ENCODE measurements around the gene TNS1.

Gene TNS1

DNA sequence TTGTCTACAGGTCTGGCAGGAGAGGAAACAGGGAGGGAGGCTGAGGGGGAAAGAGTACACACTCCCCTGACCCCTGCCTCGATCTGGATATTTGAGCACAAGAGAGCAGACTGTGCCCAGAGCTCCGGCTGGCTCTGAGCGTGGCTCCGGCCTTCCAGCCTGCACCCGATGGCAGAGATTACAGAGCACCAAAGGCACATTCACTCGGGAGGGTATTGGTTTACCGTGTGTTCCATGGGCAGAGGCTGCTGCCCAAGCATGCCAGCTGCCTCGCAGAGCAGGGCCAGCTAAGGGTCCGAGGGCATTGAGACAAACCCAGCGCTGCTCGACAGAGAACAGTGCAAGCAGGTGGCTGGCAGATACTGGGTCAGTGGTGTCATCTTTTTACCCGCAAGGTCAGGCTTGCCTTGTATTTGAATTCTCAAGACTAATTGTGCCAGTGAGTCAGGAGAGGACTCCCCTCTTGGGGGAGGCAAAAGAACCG, 132.2 kb downstream of the TNS1 start:
- no peak for DNase-seq (ENCODE audit: low read depth)

DNA sequence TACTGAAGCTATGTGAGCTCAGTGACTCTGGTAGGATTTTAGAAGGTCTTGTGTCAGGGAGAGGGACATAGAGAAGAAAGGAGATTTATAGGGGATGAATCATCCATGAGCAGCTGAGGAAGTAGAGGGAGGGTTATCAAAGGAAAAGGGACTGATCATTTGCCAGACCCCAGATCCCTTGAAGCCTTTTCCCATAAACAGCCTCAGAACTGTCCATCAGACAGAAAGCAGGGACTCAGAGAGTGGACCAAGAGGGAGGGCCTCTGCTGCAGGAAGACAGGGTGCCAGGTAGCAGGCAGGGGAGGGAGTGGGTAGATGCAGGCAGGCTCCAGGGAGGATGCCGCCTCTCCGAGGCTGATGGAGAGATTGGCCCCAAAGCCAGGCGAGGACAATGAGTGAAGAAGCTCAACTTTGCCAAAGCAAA, 133.9 kb downstream of the TNS1 start:
- DNase-seq (ENCODE audit: low read depth): peak; percentile 55

DNA sequence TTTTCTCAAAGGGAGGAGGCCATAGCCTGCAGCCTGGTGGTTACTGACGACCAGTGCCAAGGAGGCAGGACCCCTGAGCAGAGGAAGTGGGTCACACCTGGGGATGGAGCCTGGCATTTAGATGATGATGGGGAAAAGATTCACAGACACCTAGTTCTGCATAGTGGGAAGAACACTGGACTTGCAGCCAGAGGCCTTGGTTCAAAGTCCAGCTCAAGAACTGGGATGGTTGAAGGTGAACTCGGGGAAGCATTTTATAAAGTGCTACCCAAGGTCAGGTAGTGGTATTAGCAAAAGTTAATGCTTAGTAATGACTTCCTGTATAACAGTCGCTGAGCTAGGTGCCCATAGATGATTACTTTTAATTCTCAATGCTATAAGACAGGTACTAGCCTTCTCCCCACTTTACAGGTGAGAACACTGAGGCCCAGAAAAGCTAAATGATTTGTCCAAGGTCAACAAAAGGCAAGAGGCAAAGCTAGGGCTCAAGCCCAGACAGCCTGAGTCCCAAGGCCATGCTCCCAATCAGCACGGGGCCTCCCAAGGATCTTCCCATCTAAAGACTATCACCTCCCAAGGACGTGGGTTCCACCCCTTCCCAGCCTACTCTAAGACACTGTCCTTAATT, 134.4 kb downstream of the TNS1 start:
- no peak for DNase-seq (ENCODE audit: low read depth)

DNA sequence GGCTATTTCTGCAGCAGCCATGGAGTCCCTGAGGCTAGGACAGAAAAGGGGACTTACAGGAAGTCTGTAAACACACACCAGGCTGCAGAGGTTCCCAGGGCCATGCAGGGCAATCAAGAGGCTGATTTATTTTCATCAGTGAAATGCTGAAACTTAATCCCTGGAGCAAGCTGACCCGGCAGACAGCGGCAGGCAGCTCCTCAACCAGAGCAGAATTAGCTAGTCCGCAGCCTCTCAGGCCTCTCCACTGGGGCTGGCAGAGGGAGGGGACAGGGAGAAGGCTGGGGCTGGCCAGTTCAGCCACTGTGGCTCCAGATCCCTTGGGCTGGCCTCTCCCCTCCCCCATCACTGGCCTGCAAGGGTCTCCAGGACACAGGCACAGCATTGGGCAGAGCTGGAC, 136.3 kb downstream of the TNS1 start:
- no peak for DNase-seq (ENCODE audit: low read depth)

DNA sequence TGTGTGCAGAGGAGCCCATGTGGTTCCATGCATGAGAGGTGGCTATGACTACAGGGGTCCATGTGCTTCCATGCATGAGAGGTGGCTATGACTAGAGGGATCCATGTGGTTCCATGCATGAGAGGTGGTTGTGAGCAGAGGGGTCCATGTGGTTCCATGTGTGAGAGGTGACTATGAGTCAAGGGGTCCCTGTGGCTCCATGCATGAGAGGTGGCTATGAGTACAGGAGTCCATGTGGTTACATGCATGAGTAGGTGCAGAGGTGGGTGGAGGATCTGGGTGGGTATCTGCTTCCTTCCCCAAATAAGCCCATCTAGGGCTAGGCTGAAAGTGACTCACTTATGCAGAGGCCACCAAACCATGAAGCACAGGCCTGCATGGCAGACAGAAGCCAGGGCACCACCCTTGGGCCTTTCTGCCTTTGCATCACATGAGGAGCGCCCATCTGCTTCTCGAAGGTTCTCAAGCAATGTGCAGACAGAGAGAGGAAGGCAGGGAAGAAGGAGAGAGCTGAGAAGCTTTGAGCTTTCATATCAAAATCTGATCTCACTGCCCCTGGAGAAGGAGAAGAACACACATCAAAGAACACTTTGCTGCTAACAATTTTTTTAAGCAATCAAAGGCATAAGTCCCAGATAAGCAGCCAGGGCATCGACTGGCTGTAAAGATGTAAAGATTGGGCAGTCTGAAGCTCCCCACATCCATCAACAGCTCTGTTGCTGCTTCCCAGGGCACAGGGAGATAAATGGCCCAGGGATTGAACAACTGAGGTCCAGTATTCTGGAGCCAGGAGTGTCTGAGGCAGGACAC, 137.6 kb downstream of the TNS1 start:
- DNase-seq (ENCODE audit: low read depth): no peak

DNA sequence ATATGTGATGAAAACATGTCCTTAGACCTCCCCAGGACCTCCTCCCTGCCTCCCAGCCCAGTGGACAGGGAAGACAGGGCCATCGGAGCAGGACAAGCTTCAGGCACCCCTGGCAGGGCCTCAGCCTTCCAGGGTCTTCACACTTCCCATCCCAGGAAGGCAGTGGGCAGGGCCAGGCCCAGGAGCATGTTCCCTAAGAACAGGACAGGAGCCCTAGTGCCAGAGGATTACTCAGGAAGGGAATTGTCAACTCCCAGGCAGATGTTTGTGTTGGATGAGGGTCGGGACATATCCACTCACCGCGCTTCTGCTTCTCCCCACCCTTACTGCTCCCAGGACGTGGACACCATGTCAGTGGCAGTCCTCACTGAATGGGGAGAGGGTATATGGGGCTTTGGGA, 138.9 kb downstream of the TNS1 start:
- DNase-seq (ENCODE audit: low read depth): no peak

DNA sequence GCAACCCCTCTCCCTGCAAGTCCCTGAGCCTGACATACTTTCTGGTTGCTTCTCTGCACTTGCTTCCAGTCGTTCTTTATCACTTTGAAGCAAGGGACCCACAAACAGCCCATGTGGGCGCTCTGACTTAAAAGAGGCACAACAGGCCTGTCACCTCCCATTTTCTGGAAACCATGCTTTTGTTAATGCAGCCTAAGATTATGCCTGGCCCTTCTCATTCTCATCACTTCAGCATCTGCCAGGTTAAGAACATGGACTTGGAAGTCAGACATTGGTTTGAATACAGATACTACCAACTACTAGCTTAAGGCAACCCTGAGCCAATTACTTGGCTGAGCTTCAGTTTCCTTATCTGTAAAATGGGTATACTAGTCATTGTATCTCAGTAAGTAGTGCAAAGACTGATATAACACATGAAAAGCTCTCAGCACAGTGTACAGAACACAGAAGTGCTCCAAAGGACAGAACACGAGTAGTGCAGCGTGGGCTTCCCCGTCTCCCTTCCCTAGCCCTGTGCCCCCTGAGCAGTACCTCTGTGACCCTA, 141.4 kb downstream of the TNS1 start:
- DNase-seq (ENCODE audit: low read depth): no peak

DNA sequence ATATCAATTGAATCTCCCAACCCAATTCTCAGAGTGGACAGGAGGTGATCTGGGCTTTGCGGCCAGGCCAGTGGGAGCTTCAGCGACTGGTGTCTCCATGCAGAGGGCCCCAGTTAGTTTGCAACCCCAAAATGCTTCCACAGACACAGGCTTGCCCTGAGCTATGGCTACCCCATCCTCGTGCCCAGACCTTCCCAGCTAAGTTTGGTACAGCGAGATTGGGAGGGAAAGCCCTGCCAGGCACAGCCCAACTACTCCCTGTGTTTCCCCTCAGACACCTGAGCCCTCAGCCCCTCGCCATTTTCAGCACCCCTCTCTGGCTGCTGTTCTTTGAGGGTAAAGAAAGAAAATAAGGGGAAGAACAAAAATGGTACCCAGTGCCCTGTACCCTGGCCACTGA, 142.9 kb downstream of the TNS1 start:
- DNase-seq (ENCODE audit: low read depth): no peak

DNA sequence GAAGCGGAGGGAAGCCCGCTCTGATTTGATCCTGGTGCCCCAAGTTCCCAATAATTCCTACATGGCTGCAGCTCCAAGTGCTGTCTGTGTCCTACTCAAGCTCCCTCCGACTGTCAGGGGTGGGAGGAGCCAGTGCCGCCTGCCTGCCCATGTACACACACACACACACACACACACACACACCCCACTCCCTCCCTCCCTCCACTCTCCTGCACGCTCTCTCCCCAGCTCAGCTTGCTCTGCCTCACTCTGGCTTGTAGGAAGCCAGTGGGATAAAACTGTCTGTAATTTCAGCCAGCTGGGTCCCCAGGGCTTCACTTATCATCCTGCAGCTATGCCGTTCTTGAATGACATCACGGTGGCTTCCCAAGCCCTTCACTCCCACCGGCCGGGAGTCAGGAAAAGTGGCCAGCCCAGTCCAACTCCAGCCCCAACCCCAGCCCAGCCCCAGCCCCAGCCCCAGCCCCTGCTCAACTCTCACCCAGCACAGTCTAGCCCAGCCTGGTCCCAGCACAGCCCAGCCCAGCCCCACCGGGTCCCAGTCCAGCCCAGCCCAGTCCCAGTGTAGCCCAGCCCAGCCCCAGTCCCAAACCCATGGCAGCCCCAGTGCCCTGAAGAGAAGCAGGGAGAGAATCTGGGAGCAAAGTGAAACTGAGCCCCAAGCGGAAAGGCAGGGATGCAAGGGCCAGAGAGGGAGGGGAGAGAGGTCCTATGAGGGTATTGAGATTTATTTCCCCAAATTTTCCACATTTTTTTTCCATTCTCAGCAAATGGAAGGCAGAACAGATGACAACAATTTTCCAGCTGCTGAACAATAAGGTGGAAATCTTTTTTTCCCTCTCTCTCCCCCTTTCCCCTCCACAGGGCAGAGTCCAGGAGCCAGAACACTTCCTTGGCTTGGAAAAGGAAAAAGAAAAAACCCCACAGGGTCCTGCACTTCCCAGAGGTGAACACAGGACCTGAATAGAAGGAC, 144.0 kb downstream of the TNS1 start:
- DNase-seq (ENCODE audit: low read depth): peak; percentile 83

DNA sequence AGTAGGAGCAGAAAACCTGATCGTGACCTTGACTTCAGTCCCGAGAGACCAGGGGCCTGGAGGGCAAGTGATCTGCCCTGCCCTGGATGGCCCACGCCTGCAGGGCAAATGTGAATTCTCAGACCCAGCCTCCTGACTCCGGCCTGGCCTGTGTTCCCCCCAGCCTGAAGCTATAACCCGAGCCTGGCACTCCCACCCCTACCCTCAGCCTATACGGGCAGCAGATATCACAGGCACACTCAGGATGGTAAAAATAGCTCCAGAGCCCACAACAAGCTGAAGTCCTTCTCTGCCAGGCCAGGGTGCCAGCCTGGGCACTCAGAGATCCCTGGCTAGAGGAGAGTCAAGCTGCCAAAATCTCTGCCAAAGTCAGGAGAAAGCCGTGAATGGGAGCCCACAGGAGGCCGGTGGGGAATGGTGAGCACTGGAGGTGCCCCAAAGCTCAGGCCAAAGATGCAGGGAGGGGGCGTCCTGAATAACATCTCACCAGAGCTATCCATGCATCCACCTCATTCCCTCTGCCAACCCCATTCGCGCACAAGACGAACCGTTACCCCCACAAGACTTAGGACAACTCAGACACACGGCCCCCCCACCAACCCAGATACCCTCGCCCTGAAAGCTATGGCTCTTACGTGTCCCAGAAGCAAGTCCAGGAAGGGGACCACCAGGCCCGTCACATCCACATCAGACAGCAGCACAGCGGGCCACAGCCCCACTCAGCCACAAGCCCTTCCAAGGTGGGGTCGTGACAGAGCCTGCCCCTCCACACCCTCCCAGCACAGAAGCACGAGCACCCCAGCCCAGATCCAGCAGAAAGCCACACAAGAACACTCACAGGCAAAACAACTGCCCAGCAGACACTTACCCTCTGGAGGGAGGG, 144.9 kb downstream of the TNS1 start:
- DNase-seq (ENCODE audit: low read depth): no peak

DNA sequence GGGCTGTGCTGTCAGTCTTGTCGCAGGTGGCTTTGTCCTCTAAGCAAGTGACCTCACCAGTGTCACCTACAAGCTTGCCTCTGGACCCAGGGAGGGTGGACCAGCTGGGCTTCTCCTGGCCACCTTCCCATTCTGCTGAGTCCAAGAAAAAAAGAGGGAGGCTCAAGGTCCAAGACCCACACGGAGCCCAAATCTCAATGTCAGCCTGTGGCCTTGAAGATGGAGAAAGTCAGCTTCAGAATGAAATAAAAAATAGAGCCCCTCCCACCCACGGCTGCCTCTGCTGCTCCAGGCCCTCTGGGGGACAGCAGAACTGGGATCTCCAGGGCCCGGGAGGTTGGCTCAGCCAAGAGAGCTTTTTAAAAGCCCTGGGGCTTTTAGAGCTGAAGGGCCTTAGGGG, 145.9 kb downstream of the TNS1 start:
- DNase-seq (ENCODE audit: low read depth): no peak

DNA sequence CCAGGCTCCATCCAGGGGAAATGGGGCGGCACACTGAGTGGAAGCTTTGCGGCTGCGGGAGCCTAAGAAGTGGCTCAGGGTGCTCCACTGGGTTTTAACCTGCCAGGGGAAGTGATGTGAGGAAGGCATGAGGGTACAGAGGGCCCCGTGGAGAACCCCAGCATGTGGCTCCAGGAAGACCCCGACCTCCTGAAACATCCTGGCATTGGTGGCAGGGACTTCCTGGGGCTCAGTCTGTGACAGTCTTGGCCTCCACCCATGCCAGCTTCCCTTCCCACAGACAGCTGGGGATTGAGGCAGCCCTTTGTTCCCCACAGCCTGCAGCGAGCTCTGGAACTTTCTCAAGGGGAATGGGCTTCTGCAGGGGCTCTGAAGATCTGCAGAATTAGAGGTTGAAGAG, 146.6 kb downstream of the TNS1 start:
- DNase-seq (ENCODE audit: low read depth): no peak

DNA sequence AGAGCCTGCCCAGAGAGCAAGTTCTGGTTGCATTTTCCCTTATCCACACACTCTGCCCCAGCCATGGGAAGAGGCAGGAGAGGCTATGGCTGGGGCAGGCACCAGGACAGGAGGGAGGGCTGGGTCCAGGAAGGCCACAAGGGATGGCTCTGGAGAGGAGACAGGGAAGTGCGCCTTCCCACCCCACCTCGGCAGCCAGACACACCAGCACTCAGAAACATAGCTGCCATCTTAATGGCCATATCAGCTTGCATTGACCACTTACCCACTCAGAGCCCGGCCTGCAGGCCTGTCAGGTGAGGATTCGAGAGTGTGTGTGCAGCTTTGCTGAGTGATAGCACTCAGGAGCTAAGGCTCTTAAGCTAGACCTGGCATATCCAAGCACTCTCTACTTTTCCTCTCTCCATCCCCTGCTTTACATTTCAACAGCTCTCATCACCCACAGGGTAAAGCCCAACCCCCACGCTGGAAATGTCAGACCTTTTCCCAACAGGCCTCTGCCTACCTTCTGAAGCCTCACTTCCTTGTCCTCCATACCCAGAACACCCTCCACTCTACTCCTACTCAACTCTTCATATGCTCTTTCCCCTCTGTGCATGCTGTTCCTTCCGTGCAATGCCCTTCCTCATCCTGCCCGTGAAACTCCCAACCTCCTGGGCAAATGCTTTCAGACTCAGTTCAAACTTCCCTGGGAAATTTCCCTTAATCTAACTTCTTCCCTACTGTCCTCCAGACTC, 147.9 kb downstream of the TNS1 start:
- no peak for DNase-seq (ENCODE audit: low read depth)

DNA sequence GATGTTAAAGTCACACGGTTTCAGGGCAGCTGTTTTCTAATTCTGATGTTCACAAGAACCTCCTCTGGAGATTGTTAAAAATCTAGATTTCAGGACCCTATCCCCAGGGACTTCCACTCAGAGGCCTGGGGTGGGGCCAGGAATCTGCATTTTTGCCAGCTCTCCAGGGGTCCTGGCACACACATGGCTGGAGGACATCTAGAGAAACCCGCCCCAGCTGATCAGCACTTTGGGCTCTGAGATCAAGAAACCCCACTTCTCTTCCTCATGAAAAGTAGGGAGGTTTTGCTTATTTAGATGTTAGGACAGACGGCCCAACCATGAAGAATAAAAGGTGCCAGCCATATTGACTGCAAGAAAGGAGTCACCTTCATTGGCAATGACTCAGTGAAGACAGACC, 148.8 kb downstream of the TNS1 start:
- DNase-seq (ENCODE audit: low read depth): no peak

DNA sequence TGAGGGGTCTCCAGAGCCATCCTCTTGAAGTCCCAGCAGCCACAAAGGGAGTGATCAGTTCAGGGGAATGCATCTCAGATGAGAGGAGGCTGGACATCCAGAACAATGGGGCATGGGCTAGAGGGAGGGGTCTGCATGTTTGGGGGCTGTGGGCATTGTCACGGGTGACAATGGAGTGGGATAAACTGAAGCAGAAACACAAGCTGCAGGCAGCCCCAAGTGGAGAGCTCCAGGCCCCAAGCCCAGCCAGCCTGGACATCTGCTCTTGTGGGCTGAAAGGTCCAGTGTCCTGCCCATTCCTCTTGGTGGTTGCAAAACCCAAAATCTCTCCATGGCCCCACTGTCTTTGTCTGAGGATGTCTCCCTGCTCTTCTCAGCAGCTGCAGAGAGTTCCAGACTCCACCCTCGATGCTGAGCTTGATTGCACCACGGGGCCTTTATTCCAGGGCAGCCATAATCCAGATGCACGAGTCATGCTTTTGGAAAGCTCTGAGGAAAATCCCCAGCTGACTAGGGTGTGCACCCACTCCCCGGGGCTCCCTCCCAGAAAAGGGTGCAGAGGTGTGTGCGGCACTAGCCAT, 149.4 kb downstream of the TNS1 start:
- DNase-seq (ENCODE audit: low read depth): peak; percentile 55

DNA sequence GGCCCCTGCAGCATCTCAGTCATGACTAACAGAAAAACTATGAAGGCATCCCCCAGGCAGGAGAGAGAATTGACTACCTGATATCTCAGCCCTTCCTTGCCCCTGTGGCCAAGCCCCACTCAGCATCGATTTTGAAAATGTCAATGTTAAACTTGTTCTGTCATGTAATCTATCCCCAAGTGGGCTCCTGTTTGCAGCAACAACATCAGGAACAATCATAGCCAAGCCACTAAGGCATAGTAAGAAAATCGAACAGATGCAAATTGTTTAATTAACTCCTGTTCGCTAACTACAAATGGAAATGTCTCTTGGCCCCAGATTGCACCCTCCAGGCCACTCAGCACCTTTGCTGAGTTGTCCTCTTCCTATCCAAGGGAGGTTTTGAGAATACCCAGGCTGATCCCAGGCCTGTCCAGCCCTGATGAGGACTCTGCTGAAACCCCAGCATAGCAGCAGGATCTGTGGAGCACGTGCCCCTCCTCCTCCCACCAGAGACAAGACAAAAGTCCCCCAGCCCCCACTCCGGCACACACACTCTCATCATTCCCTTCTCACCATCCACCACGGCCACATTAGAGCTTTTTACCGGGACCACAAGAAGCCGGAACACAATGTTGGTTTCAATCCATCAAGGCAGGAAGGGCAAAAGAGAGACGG, 150.1 kb downstream of the TNS1 start:
- DNase-seq (ENCODE audit: low read depth): no peak

DNA sequence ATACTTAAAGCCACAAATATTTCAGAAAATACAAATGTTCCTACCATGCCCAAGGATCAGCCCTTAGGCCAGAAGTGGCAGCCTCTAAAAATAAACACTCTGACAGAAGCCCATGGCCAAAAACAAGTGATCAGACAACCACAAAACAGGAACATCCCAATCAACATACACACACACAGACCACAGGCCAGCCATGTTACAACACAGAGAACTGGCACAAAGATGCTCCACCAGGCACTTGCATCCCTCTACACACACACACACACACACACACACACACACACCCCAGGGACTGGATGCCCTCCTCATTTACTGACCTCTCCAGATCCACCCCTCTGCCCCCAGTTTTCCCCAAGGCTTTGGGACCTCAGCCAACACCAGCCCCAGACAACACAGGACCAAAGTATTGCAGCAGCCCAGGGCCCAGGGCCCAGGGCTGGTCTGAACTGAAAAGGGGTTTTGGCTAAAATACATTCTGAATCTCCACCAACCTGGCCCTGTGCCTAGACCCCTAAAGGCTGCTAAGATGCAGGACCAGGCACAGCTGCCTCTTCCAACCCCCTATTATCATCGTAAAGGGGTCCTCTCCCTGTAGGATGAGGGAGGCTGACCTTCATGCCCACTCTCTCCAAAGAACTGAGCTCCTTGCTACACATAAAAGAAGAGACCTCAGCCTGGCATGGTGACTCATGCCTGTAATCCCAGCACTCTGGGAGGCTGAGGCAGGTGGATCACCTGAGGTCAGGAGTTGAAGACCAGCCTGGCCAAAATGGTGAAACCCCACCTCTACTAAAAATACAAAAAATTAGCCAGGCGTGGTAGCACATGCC, 151.4 kb downstream of the TNS1 start:
- peak; percentile 85 for DNase-seq (ENCODE audit: low read depth)

DNA sequence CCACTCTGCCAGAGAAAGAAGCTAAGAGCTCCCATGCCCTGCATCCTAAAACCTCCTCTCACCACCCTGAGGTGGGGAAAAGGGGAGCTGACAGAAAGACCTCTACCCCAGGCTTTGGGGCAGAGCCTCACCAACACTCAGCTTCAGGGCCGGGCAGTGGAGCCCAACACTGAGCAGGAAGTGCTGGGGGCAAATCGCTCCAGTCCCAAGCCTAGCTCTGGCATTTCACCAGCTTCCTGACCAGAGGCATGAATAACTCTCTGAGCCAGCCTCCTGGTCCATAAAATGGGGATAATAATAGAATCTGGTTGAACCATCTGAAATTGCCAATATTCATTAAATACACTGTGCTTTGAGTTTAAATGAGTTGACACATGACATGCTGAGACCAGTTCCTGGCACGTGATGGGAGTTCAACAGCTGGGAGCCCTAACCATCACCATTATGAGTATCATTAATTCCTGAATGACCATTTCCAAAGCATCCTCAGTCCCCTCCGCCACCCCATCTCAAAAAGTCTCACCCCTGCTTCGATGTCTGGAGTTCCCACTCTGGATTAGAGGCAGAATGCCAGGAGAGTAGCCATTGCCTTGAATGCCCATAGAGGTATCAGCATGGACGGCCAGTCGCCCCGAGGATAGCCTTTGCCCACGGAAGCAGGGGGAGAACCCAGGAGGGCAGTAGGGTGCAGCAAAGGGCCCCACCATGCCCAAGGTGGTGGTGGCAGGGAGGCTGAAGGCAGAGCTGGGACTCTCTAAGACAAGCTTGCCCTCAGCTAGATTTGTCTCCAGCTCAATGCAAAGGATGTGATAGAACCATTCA, 153.4 kb downstream of the TNS1 start:
- DNase-seq (ENCODE audit: low read depth): no peak

Measured in iris pigment epithelial cell (primary cell).